HG03103 (cell line): ENCODE data around the gene TBC1D1.

Source experiments
- ATAC-seq: cut with Tn5 transposase; IDR thresholded peaks from one replicate; pipeline ENCODE4 v1.9.1; 2021; ENCODE audit warnings: low read depth; ENCODE audit not compliant: unreplicated experiment

TBC1D1 gene

GRCh38 chr4:37889849-37890800 lies 759 bp upstream of the TBC1D1 start:
- no peak for ATAC-seq

GRCh38 chr4:37891260-37892159 lies 626 bp downstream of the TBC1D1 start:
- peak; percentile 56 for ATAC-seq

DNA sequence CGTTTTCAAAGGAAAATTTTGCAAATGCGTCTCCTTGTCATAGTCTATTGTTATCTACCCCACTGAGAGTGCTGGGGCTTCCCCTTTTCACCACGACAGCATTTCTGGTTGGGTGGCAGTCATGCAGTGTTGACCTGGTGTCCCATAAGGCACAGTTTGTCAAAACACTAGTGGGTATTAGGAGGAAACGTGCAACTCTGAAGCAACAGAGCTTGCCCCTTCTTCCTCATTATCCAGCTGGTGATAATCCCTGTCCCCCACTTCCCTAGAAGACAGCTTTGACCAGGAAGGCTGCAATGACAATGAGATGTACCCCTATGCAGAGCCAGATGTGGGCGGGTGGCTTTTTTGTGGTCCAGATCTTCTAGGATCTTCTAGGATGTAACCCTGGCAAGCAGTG lies 1.8 kb downstream of the TBC1D1 start:
- ATAC-seq = peak; percentile 48

DNA sequence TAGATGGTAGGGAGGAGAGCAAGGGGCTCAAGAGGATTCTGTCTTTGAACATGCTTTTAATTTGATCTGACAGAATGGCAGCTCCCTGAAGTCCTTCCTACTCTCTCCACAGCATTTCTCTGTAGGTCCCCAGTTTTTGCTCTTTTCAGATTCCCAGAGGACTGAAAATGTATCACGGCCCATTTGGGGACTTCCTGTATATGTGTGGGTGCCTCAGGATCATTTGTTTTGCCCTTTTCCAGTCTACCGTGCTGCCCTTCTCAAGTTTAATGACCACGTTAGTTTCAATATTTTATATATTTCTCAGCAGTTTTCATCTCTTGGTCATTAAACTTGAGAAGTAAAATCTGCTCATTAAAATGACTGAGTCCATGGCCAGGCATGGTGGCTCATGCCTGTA lies 2.3 kb downstream of the TBC1D1 start:
- no peak for ATAC-seq

DNA sequence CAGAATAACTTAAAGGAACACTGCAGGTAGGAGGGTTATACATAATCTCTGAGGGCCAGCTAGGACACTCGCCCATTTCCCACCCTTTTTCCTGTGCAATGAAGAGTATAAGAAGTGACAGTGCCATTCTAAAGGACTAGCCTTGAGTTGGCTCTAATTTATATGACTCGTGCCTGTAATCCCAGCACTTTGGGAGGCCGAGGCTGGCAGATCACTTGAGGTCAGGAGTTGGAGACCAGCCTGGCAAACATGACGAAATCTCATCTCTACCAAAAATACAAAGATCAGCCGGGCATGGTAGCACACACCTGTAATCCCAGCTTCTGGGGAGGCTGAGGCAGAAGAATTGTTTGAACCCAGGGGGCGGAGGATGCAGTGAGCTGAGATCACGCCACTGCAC lies 4.4 kb downstream of the TBC1D1 start:
- ATAC-seq = no peak

- ATAC-seq = no peak
Observed at GRCh38 chr4:37896206-37896860, 5.4 kb downstream of the TBC1D1 start.

DNA sequence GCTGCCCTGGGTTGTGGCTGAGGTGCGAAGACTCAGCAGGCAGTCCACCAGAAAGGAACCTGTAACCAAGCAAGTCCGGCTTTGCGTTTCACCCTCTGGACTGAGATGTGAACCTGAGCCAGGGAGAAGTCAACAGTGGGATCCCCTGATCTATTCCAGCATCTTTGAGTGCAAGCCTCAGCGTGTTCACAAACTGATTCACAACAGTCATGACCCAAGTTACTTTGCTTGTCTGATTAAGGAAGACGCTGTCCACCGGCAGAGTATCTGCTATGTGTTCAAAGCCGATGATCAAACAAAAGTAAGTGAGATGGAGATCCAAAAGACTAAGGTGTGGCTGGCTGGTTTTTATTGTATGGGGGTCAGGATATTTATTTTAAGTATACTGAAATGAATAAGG lies 11.3 kb downstream of the TBC1D1 start:
- no peak for ATAC-seq

- no peak for ATAC-seq
Observed at GRCh38 chr4:37902738-37903693, 12.1 kb downstream of the TBC1D1 start.

- no peak for ATAC-seq
Observed at GRCh38 chr4:37903901-37904300, 13.0 kb downstream of the TBC1D1 start.

DNA sequence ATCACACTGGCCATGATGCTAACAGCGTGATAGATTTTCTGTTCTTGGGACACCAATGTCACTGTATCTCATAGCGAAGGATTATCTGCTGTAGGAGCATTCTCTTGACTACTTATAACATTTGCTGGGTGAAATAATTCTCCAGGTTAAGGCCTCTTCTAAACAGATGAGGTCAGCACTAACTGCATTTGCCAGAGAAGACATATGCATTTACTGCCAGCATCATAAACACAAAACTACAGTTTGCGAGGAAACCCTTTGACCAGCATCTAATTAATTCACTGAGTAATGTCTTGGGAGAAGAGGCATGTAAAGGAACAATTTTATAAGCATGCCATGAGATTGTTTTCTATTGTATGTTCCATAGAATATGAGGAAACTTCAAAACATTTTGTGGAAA lies 13.9 kb downstream of the TBC1D1 start:
- no peak for ATAC-seq

GRCh38 chr4:37905533-37906169 lies 14.8 kb downstream of the TBC1D1 start:
- ATAC-seq = no peak

GRCh38 chr4:37908488-37909331 lies 17.8 kb downstream of the TBC1D1 start:
- no peak for ATAC-seq

DNA sequence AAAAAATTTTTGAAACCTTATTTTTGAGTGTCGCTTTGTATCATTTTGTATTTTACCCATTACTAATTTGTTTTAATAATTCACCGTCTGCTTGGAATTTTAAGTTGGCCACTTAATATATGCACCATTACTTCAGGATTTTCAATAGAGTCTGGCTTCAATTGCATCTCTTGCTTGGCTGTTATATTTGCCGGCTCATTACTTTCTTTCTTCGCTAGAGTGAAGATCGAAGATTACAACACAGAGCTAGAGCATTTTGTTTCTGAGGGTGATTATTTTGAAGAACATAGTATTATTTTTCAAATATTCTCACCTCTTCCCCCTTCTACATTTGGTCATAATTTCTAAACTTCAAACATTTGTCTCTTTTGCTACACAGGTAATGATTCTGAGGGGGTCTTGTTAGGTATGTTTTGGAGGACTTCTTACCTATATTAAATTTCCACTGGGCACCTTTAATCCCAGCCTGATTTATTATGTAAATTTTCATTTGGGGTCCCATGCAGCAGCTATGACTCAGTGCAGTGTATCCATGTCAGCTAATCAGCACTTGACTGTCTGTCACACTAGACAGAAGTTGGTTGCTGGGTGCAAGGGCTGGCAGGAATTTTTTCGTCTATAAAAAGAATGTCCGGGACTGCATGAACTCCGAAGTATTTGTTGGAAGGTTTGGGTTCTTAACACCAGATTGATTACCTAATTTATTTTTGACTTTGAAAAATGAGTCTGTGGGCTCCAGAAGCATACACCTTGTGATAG lies 18.6 kb downstream of the TBC1D1 start:
- ATAC-seq = no peak

- no peak for ATAC-seq
Observed at GRCh38 chr4:37910091-37910486, 19.2 kb downstream of the TBC1D1 start.

DNA sequence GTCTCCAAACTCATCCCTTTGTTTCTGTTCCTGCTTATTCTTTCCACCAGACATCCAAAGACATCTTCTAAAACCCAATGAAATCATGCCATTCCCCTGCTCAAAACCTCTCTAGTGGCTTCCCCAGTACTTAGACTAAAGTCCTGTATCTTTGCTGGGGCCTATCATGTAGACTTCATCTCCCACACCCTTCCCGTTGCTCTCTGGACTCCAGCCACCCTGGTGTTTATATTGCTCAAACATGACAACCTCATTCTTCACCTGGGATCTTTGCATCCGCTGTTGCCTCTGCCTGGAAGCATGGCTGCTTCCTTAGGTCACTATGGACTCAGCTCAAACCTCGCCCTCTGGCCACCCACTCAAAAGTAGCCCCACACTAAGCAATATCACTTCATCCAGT lies 23.7 kb downstream of the TBC1D1 start:
- ATAC-seq = no peak

DNA sequence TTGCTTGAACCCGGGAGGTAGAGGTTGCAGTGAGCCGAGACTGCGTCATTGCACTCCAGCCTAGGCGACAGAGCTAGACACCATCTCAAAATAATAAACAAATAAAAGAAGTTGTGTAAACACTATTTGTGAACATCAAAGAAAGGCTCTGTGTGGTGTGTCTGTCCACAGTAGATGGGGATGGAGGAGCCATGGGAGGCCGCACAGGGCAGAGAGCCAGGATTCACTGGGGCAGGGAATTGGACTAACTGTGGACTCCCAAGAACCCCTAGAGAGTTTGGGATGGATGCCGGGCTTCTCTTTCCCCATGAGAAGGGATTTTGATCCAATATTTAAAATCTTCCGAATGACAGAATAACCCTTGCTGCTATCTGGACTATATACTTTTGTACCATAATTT lies 26.5 kb downstream of the TBC1D1 start:
- no peak for ATAC-seq

GRCh38 chr4:37918653-37919052 lies 27.8 kb downstream of the TBC1D1 start:
- no peak for ATAC-seq

- no peak for ATAC-seq
Observed at GRCh38 chr4:37922328-37922727, 31.4 kb downstream of the TBC1D1 start.
